ENCODE measurements around the gene LIN52. TPM values are rescaled to one million over a fixed set of nuclear protein-coding genes. Genes with fewer than 3 reads are reported as not detected.

LIN52 gene
- total RNA-seq, 2 experiments from 2014 or later: 10.3 to 13.2 TPM

DNA sequence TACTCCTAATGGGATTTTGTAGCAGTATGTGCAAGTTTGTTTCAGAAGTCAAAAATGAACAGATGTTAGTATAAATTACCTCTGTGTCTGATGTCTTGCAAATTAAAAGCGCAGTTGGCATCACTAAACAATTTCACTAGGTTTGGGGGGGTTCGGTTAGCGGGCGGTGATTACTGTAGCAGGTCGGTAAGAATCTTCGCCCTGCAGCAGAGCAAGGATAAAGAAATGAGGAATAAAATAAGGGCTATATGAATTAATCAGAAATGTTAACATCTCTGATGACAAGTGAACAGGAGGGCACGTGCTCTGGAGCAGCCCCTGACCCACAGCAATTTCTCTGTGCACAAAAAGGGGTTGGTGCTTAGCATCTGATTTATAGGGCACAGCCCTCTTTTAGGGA is 110.9 kb downstream of the LIN52 start:
- no peak overlapping the region for H3K4me3 Mint-ChIP-seq
- no peaks in the 10 kb centered on the region for H3K27me3 Mint-ChIP-seq
- no peak overlapping the region for H3K27ac Mint-ChIP-seq
- DNase-seq: no peak
- peaks cover 15% of the 10 kb centered on the region for H3K36me3 Mint-ChIP-seq (ENCODE audit: low read depth)
- H3K9me3 Mint-ChIP-seq (ENCODE audit: low read depth): no peaks in the 10 kb centered on the region
- intact Hi-C loops (cut with DNase I, micrococcal nuclease): no loop called here
- no peak for ATAC-seq
- ChIA-PET CTCF (no interaction called here), POLR2A (no interaction called here)
- H3K4me1 Mint-ChIP-seq: peaks cover 9% of the 10 kb centered on the region

- CTCF ChIA-PET: interaction anchor here (0.7 kb wide), 1 partner anchor 51 kb away, joined by 5 read pairs; no protein-coding TSS in a partner anchor
- DNase-seq (no peak), ATAC-seq (peak; percentile 51)
- Mint-ChIP-seq H3K4me3 (no peak overlapping the region), H3K27me3 (no peaks in the 10 kb centered on the region), H3K4me1 (peaks cover 9% of the 10 kb centered on the region), H3K27ac (no peak overlapping the region), H3K9me3 (ENCODE audit: low read depth) (no peaks in the 10 kb centered on the region), H3K36me3 (ENCODE audit: low read depth) (peaks cover 9% of the 10 kb centered on the region)
- intact Hi-C loops (cut with DNase I, micrococcal nuclease): no loop called here
- POLR2A ChIA-PET: no interaction called here
These were observed 113.9 kb downstream of the LIN52 start for GRCh38 chr14:74198441-74199234.

DNA sequence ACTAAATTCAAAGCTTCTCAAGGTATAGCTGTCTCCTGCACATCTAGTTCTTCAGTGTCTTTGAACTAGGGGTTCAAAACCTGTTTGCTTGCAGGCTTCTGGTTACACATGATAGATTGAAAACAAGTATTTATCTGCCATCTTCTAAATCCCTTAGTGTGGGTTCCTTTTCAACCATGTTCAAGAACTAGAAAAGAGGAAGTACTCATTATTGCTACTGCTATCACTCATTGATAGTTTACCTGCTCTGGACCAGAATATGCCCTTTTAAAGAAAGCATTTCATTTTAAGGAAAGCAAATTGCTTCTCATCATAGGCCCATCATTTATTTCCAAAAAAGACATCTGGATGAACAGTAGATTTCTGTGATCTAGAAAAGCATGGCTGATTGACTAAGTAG is 117.4 kb downstream of the LIN52 start:
- H3K27me3 Mint-ChIP-seq: no peaks in the 10 kb centered on the region
- peaks cover 9% of the 10 kb centered on the region for H3K36me3 Mint-ChIP-seq (ENCODE audit: low read depth)
- ATAC-seq: no peak
- ChIA-PET CTCF (no interaction called here), POLR2A (interaction anchor here (0.5 kb wide), 1 partner anchor 12 kb away, joined by 3 read pairs; no protein-coding TSS in a partner anchor)
- no peak overlapping the region for H3K4me3 Mint-ChIP-seq
- no peaks in the 10 kb centered on the region for H3K9me3 Mint-ChIP-seq (ENCODE audit: low read depth)
- no peak for DNase-seq
- H3K4me1 Mint-ChIP-seq: peaks cover 9% of the 10 kb centered on the region
- intact Hi-C loops (cut with DNase I, micrococcal nuclease): no loop called here
- H3K27ac Mint-ChIP-seq: no peak overlapping the region

- peaks cover under 1% of the 10 kb centered on the region for H3K27me3 Mint-ChIP-seq
- DNase-seq (no peak), ATAC-seq (no peak)
- H3K36me3 Mint-ChIP-seq (ENCODE audit: low read depth): peaks cover 9% of the 10 kb centered on the region
- ChIA-PET POLR2A (no interaction called here), CTCF (interaction anchor here (0.7 kb wide), 1 partner anchor 95 kb away, joined by 3 read pairs; no protein-coding TSS in a partner anchor)
- H3K9me3 Mint-ChIP-seq (ENCODE audit: low read depth): no peaks in the 10 kb centered on the region
- H3K4me1 Mint-ChIP-seq: peaks cover 6% of the 10 kb centered on the region
- no peak overlapping the region for H3K4me3 Mint-ChIP-seq
- intact Hi-C loops (cut with DNase I, micrococcal nuclease): no loop called here
- H3K27ac Mint-ChIP-seq: no peak overlapping the region
These were observed 118.9 kb downstream of the LIN52 start for GRCh38 chr14:74203639-74204038.

GRCh38 chr14:74204491-74204890 is 119.7 kb downstream of the LIN52 start:
- Mint-ChIP-seq H3K27me3 (peaks cover 5% of the 10 kb centered on the region), H3K4me1 (no peaks in the 10 kb centered on the region), H3K9me3 (ENCODE audit: low read depth) (no peaks in the 10 kb centered on the region), H3K36me3 (ENCODE audit: low read depth) (peaks cover 2% of the 10 kb centered on the region), H3K27ac (no peak overlapping the region), H3K4me3 (no peak overlapping the region)
- ATAC-seq (no peak), DNase-seq (no peak)
- CTCF ChIA-PET: no interaction called here
- POLR2A ChIA-PET: no interaction called here
- intact Hi-C loops (cut with DNase I, micrococcal nuclease): no loop called here

DNA sequence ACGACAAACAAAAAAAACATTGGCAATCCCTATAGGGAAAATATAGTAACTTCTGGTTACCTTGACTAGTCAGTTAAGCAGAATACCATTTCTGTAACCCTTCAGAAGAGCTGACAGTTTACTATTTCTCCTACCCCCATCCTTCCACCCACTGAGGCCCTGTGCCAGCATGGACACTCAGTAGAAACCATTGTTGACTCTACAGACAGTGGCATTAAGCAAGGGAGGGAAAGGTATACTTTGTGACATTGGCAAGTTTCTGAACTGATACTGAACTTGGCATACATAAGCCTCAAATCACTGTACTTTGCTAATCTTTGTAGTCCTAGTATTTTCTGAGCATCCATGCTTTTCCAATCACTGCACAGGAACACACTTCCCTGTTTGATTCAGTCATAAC is 121.1 kb downstream of the LIN52 start:
- Mint-ChIP-seq H3K9me3 (ENCODE audit: low read depth) (no peaks in the 10 kb centered on the region), H3K4me3 (no peak overlapping the region), H3K27ac (no peak overlapping the region), H3K27me3 (peaks cover 5% of the 10 kb centered on the region), H3K36me3 (ENCODE audit: low read depth) (no peaks in the 10 kb centered on the region), H3K4me1 (no peaks in the 10 kb centered on the region)
- ChIA-PET CTCF (no interaction called here), POLR2A (interaction anchor here (0.6 kb wide), 1 partner anchor 120 kb away, joined by 3 read pairs; no protein-coding TSS in a partner anchor)
- intact Hi-C loops (cut with DNase I, micrococcal nuclease): no loop called here
- ATAC-seq (no peak), DNase-seq (no peak)

DNA sequence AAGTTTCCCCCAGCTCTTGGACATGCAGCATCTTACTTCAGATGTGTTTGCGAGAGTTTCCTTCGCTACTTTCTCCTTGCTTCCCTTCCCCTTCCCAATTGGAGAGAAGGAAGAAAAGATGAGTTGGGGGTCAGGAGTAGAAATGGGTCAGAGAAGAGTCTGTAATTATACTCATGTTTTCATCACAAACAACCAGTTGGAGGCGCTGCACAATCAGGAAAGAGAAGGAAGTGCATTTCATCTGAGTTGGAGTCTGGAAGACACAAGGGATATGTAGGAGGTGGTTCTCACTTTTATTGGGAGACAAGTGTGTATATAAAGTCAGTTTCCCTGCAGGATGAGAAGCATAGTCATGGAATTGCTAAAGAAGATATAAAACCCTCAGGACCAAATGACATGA is 123.2 kb downstream of the LIN52 start:
- no peak for ATAC-seq
- Mint-ChIP-seq H3K36me3 (ENCODE audit: low read depth) (no peaks in the 10 kb centered on the region), H3K4me1 (no peaks in the 10 kb centered on the region), H3K4me3 (no peak overlapping the region), H3K27ac (no peak overlapping the region), H3K27me3 (peaks cover 5% of the 10 kb centered on the region), H3K9me3 (ENCODE audit: low read depth) (no peaks in the 10 kb centered on the region)
- peak; percentile 28 for DNase-seq
- POLR2A ChIA-PET: no interaction called here
- intact Hi-C loops (cut with DNase I, micrococcal nuclease): no loop called here
- CTCF ChIA-PET: interaction anchor here (1.2 to 1.3 kb wide), 2 partner anchors 9 to 33 kb away, joined by 3 read pairs; no protein-coding TSS in a partner anchor

DNA sequence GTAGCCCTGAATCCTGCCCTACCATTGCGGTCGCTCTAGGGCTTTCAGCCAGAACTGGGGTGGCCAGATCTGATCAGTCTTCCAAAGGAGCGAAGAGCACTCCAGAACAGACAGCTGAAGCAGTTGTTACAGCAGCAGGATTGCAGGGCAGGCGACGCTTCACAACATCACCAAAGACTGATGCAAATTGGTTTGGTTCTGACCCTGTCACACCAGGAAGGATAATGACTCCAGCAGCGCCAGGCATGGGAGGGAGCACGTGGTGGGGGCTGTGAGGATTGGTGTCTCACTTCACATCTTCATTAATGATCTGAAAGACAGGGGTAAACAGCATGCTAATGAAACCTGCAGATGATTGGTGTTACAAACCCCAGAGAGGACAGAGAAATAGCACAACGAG is 123.9 kb downstream of the LIN52 start:
- Mint-ChIP-seq H3K9me3 (ENCODE audit: low read depth) (no peaks in the 10 kb centered on the region), H3K36me3 (ENCODE audit: low read depth) (no peaks in the 10 kb centered on the region), H3K4me3 (no peak overlapping the region), H3K27ac (no peak overlapping the region), H3K4me1 (no peaks in the 10 kb centered on the region), H3K27me3 (peaks cover 5% of the 10 kb centered on the region)
- CTCF ChIA-PET: interaction anchor here (0.6 to 1.8 kb wide), 5 partner anchors 9 to 96 kb away, joined by 3 to 6 read pairs (median 3); no protein-coding TSS in a partner anchor
- POLR2A ChIA-PET: no interaction called here
- intact Hi-C loops (cut with DNase I, micrococcal nuclease): no loop called here
- ATAC-seq: no peak
- no peak for DNase-seq

DNA sequence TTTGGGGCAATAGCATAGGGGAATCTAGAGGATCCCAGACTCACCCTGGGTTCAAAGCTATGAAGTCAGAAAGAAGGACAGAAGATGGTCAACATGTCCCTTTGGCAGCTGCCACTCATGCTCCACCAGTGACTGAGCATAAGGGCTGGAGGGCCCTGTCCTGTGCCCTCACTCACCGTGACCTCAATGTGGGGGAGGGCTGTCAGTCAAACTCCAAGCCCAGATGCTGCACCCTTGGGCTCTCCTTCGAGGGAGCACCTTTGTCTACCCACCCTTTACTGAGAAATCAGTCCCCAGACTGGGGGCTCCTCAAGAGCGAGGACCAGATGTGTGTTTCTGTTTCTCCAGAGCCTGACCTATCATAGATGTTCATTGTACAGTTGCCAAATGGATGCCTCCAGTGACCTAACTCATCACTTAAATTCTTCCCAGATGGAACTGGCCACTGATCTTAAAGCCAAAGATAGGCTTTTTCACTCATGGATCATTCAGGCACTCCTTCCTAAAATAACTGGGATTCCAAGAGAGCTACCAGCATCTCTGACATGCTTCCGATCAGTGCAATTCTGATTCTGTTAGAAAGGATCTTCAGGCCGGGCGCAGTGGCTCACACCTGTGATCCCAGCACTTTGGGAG is 127.3 kb downstream of the LIN52 start:
- H3K27me3 Mint-ChIP-seq: peaks cover 5% of the 10 kb centered on the region
- no peak overlapping the region for H3K4me3 Mint-ChIP-seq
- DNase-seq (no peak), ATAC-seq (no peak)
- no peaks in the 10 kb centered on the region for H3K9me3 Mint-ChIP-seq (ENCODE audit: low read depth)
- intact Hi-C loops (cut with DNase I, micrococcal nuclease): no loop called here
- H3K4me1 Mint-ChIP-seq: no peaks in the 10 kb centered on the region
- no peaks in the 10 kb centered on the region for H3K36me3 Mint-ChIP-seq (ENCODE audit: low read depth)
- ChIA-PET CTCF (interaction anchor here (1.1 kb wide), 1 partner anchor 18 kb away, joined by 3 read pairs; no protein-coding TSS in a partner anchor), POLR2A (no interaction called here)
- H3K27ac Mint-ChIP-seq: no peak overlapping the region

GRCh38 chr14:74213907-74214803 is 129.4 kb downstream of the LIN52 start:
- Mint-ChIP-seq H3K36me3 (ENCODE audit: low read depth) (no peaks in the 10 kb centered on the region), H3K9me3 (ENCODE audit: low read depth) (no peaks in the 10 kb centered on the region), H3K4me3 (no peak overlapping the region), H3K4me1 (peaks cover 3% of the 10 kb centered on the region), H3K27ac (no peak overlapping the region), H3K27me3 (peaks cover 7% of the 10 kb centered on the region)
- CTCF ChIA-PET: interaction anchor here (0.6 to 1.6 kb wide), 2 partner anchors 43 to 272 kb away, joined by 3 to 5 read pairs; no protein-coding TSS in a partner anchor
- DNase-seq (no peak), ATAC-seq (no peak)
- POLR2A ChIA-PET: no interaction called here
- intact Hi-C loops (cut with DNase I, micrococcal nuclease): no loop called here

- no peak for ATAC-seq
- POLR2A ChIA-PET: no interaction called here
- no peak for DNase-seq
- peaks cover 3% of the 10 kb centered on the region for H3K4me1 Mint-ChIP-seq
- H3K27me3 Mint-ChIP-seq: peaks cover 7% of the 10 kb centered on the region
- no peak overlapping the region for H3K4me3 Mint-ChIP-seq
- intact Hi-C loops (cut with DNase I, micrococcal nuclease): loop anchor here (1.0 to 2.0 kb wide), 3 partner anchors 35 to 106 kb away; no protein-coding TSS in a partner anchor
- no peaks in the 10 kb centered on the region for H3K9me3 Mint-ChIP-seq (ENCODE audit: low read depth)
- H3K27ac Mint-ChIP-seq: no peak overlapping the region
- no peaks in the 10 kb centered on the region for H3K36me3 Mint-ChIP-seq (ENCODE audit: low read depth)
- CTCF ChIA-PET: interaction anchor here (0.6 to 1.7 kb wide), 10 partner anchors 9 to 1393 kb away, joined by 3 to 6 read pairs (median 3); no protein-coding TSS in a partner anchor
These were observed 131.9 kb downstream of the LIN52 start for GRCh38 chr14:74216671-74217070.

All from activated CD4-positive, alpha-beta T cell treated with anti-CD3 and anti-CD28 coated beads for 36 hours (primary cell).